Kidney (tissue), 14 donors: ENCODE results near the gene CLDN25. TPM values are rescaled to one million over a fixed set of nuclear protein-coding genes. Genes with fewer than 3 reads are reported as not detected.
A peak's percentile ranks its signal among the peaks of the same experiment; 100 is the strongest.

ENCODE experiments used
- DNase-seq, 5 donors: peaks; one replicate each; pipeline ENCODE4 v3.0.0-alpha.2; 2013 to 2020
- FAIRE-seq: peaks from 2 replicates; lab custom pipeline; 2012; peaks lifted over from hg19 to GRCh38; lab: Jason Lieb, UNC
- H3K27ac ChIP-seq, 2 donors: one replicate each; pipeline ENCODE4 v1.7.0; 2013; ENCODE audit warnings: low read depth in 2 of 2, low read length in 2 of 2, inconsistent platforms in 1 of 2
- H3K27me3 ChIP-seq: one replicate; pipeline ENCODE4 v1.7.1; 2013; ENCODE audit warnings: low read length, inconsistent platforms; ENCODE audit not compliant: control insufficient read depth, insufficient read depth
- H3K36me3 ChIP-seq, 3 donors: one replicate each; pipeline versions ENCODE4 v1.7.0 to v1.7.1; 2013; ENCODE audit warnings: low read length in 3 of 3, control low read depth in 1 of 3, inconsistent platforms in 1 of 3; ENCODE audit not compliant: insufficient read depth in 3 of 3, control insufficient read depth in 2 of 3
- H3K4me1 ChIP-seq, 3 donors: one replicate each; pipeline versions ENCODE4 v1.7.0 to v1.7.1; 2013; ENCODE audit warnings: low read length in 3 of 3, inconsistent platforms in 1 of 3, low read depth in 1 of 3; ENCODE audit not compliant: control insufficient read depth in 2 of 3, insufficient read depth in 2 of 3
- H3K4me3 ChIP-seq, 3 donors: one replicate each; pipeline versions ENCODE4 v1.7.0 to v1.8.1; 2013; ENCODE audit warnings: low read length in 3 of 3, control low read depth in 1 of 3, inconsistent platforms in 1 of 3
- H3K9ac ChIP-seq, 3 donors: one replicate each; pipeline versions ENCODE4 v1.7.0 to v1.7.1; 2013; ENCODE audit warnings: low read length in 3 of 3, control low read depth in 1 of 3, inconsistent platforms in 1 of 3
- H3K9me3 ChIP-seq, 3 donors: one replicate each; pipeline versions ENCODE4 v1.7.0 to v1.7.1; 2013; ENCODE audit warnings: low read length in 3 of 3, control low read depth in 1 of 3, inconsistent platforms in 1 of 3; ENCODE audit not compliant: control insufficient read depth in 2 of 3, insufficient read depth in 1 of 3
- CTCF ChIP-seq: IDR thresholded peaks from 3 replicates; pipeline ENCODE4 v1.5.1; 2012; ENCODE audit warnings: mild to moderate bottlenecking, moderate library complexity, borderline replicate concordance; ENCODE audit not compliant: insufficient read depth; ENCODE audit errors: extremely low read depth
- intact Hi-C: fragments of 100-400 bp; cut with DNase I; formaldehyde crosslinking; loops from one replicate; pipeline ENCODE4 v1.11.1; 2022
- polyA plus RNA-seq: library from polyadenylated mRNA; stranded (reverse); fragments of 350-450 nt; fragmentation: Illumina TruSeq; extraction: RNeasy Lipid Tissue Mini Kit (QIAGEN cat#74804); gene quantifications from one replicate; pipeline ENCODE4 v1.2.3, GENCODE V29; 2014; ENCODE audit warnings: low read depth, low replicate concordance; ENCODE audit not compliant: insufficient read depth
- total RNA-seq: library from RNA; stranded (reverse); fragmentation: NEBNext Ultra II Directional; extraction: Animal tissue kit (Norgen Biotek cat#: 25700); gene quantifications from one replicate; pipeline ENCODE4 v1.2.1, GENCODE V29; 2021
- donor health status: control.
- donor health status: control.
- donor health status: control.
- donor health status: control.
- donor health status: control.
- donor health status: DM: yes; HTN: yes; CAD: no.
- donor health status: Normal renal cell carcinoma (clear cell type).

CLDN25 gene
- total and polyA plus RNA-seq, 2 donors from 2014 or later, result not detected

GRCh38 chr11:113796663-113797259 lies 17.2 kb downstream of the CLDN25 start:
- TF ChIP-seq CTCF, result peak; percentile 43
- intact Hi-C loops, result no loop called here
- Histone ChIP-seq H3K4me1 (no peaks in the 10 kb centered on the region), H3K27ac (no peak overlapping the region), H3K9ac (no peak overlapping the region), H3K9me3 (no peaks in the 10 kb centered on the region), H3K36me3 (peaks cover 0 to 9% (median 6%) of the 10 kb centered on the region in 3 donors), H3K4me3 (no peak overlapping the region), H3K27me3 (no peaks in the 10 kb centered on the region)
- FAIRE-seq (no peak), DNase-seq (peak in 2 of 5 donors; percentile 42 to 59)

DNA sequence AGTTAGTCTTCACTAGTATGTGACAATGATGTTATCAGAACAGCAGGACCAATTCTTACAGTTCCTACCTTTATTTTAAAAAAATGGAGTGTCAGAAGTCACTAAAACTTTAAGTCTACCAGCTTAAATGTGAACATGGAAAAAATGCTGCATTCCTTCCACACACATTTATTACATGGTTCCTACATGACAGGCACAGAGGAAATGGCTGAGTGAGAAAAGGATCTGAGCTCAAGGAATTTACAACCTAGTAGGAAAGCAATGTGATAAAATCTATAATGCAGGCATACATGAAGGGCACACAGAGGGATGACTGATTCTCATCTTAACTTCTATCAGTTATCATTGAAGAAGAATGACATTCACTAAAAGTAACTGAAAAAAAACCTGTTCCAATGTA lies 23.0 kb downstream of the CLDN25 start:
- no peak for TF ChIP-seq CTCF
- Histone ChIP-seq H3K27me3 (no peaks in the 10 kb centered on the region), H3K9ac (no peak overlapping the region), H3K4me3 (no peak overlapping the region), H3K27ac (no peak overlapping the region), H3K36me3 (peaks cover 0 to 29% (median 13%) of the 10 kb centered on the region in 3 donors), H3K9me3 (no peaks in the 10 kb centered on the region), H3K4me1 (no peaks in the 10 kb centered on the region)
- DNase-seq (no peak), FAIRE-seq (no peak)
- intact Hi-C loops, result no loop called here

DNA sequence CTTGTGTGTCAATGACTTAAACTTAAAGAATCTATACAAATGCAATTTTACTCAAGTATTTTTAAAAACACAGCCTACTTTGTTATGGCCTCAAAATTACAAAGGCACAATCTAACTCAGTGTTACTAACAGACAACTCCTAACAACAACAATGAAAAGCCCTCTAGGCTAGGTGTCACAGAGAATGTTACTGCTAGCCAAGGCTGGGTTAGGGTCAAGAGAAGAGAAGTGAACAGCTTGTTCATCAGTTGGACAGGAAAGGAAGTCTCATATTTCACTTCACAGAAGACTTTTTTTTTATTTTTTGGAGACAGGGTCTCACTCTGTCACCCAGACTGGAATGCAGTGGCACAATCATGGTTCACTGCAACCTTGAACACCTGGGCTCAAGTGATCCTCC lies 26.0 kb downstream of the CLDN25 start:
- no peaks in the 10 kb centered on the region for H3K27me3 ChIP-seq
- H3K27ac ChIP-seq, result no peak overlapping the region
- DNase-seq (no peak), FAIRE-seq (no peak)
- no peaks in the 10 kb centered on the region for H3K9me3 ChIP-seq
- intact Hi-C loops, result no loop called here
- H3K4me3 ChIP-seq, result no peak overlapping the region
- TF ChIP-seq CTCF, result no peak
- no peaks in the 10 kb centered on the region for H3K4me1 ChIP-seq
- H3K9ac ChIP-seq, result no peak overlapping the region
- H3K36me3 ChIP-seq, result peaks cover 0 to 37% (median 19%) of the 10 kb centered on the region in 3 donors
